HG03439 (cell line): ENCODE results near the gene DUSP16.
"Not testable (repeated sequence)": the region's sequence is repeated elsewhere in the genome, so short reads cannot be mapped to it uniquely, and the experiment has no call there.

ENCODE experiments used
- ATAC-seq: cut with Tn5 transposase; IDR thresholded peaks from one replicate; pipeline ENCODE4 v1.9.1; 2021; ENCODE audit warnings: mild to moderate bottlenecking, moderate library complexity; ENCODE audit not compliant: unreplicated experiment

Gene DUSP16

GRCh38 chr12:12473223-12473622 lies 89.4 kb downstream of the DUSP16 start:
- no peak for ATAC-seq

DNA sequence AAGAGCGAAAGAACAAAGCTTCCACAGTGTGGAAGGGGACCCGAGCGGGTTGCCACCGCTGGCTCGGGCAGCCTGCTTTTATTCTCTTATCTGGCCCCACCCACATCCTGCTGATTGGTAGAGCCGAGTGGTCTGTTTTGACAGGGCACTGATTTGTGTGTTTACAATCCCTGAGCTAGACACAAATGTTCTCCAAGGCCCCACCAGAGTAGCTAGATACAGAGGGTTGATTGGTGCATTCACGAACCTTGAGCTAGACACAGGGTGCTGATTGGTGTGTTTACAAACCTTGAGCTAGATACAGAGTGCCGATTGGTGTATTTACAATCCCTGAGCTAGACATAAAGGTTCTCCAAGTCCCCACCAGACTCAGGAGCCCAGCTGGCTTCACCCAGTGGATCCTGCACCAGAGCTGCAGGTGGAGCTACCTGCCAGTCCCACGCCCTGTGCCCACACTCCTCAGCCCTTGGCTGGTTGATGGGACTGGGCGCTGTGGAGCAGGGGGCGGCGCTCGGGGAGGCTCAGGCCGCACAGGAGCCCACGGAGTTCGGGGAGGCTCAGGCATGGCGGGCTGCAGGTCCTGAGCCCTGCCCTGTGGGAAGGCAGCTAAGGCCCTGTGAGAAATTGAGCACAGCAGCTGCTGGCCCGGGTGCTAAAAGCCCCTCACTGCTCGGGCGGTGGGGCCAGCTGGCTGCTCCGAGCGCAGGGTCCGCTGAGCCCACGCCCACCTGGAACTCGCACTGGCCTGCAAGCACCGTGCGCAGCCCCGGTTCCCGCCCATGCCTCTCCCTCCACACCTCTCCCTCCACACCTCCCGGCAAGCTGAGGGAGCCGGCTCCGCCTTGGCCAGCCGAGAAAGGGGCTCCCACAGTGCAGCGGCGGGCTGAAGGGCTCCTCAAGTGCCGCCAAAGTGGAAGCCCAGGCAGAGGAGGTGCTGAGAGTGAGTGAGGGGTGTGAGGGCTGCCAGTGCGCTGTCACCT lies 90.4 kb downstream of the DUSP16 start:
- ATAC-seq = not testable (repeated sequence)

GRCh38 chr12:12470751-12471306 lies 91.8 kb downstream of the DUSP16 start:
- ATAC-seq = no peak

DNA sequence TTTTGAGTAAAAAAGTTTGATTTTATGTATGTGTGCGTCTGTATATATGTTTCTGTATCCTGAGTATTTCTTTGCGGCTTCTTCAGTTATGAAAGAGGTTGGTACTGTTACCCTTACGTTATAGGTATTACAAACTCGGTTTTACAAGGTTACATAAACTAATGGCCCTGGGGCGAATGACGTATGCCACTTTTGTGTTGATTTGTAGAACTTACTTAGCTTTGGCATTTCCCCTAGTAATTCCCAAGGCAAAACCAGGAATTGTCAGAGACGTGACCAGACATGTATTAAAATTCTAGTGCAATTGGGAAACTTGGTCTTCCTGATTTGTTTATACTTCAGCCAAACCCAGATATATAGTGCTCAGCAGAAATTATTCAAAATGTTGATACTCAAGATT lies 93.3 kb downstream of the DUSP16 start:
- ATAC-seq = no peak

- ATAC-seq = no peak
Observed at GRCh38 chr12:12468575-12468974, 94.1 kb downstream of the DUSP16 start.

DNA sequence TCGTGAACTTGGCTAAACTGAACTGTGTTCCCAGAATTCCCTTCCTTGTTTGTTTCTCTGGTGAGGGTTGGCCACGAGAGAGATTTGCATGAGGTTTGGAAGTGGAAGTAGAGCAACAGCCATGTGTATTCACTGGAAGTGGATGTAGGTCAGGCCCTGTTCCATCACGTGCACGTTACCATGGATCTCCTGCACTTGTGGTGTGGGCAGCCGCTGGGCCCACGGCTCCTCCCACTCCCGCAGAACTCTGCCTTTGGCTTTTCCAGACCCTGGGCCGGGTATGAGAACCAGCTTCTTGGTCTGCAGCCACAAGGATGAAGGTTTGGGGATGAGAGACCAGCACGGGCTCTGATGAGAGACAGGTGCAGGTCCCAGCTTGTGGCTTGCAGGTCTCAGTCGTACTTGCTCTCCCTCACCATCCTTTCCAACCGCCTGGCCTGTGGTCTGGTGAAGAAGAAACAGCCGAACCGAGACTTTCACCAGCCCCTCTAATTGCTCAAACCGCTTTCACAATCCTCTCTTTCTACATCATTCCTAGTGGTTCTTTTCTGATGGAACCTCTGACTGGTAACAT lies 94.9 kb downstream of the DUSP16 start:
- ATAC-seq = no peak

GRCh38 chr12:12467264-12467663 lies 95.4 kb downstream of the DUSP16 start:
- ATAC-seq = no peak

DNA sequence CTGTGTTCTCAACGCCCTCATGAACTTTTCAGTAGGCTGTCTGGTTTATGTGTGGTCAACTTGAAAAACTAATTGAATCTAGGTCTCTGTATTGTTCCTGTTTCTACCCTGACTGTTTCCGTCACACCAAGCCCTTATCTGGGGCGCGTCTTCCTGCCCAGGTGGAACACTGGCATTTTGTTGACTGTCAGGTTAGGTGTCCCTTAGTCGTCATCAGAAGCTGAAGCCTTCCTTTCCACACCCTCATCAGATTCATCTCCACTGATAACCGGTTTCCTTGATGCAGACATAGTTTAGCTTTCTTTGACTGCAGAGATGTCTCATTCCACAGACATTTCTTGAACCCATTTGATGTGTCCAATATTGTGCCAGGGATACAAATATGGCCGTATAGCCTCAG lies 96.5 kb downstream of the DUSP16 start:
- no peak for ATAC-seq

DNA sequence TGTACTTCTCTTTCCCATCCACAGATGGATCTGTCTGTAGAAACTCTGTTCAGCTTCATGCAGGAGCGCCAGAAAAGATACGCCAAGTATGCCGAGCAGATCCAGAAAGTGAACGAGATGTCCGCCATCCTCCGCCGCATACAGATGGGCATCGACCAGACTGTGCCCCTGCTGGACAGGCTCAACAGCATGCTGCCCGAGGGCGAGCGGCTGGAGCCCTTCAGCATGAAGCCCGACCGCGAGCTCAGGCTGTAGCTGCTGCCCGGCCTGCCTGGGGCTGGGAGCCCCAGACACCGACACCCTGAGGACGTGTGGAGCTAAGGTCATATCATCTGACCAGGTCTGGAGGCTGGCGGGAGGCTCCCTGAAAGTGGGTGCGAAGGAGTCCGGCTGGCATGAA lies 97.1 kb downstream of the DUSP16 start:
- ATAC-seq = no peak

DNA sequence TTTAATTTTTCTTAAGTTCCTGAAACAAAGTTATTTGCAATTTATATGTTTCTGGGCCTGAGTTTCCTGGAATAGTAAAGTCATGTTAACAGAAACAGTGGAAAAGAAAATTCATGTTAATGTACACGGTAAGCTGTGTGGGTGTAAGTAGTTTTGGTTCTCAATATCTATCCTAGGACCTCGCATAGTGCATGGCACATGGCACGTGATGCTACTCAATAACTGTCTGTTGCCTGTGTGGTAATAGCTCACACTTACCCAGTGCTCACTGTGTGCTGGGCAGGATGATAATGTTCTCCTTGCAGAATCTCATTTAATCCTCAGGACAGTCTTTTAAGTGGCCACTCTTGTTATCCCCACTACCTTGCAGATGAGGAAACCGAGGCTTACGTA lies 100.7 kb downstream of the DUSP16 start:
- no peak for ATAC-seq

GRCh38 chr12:12460935-12461922 lies 101.4 kb downstream of the DUSP16 start:
- ATAC-seq = no peak

GRCh38 chr12:12456637-12457036 lies 106.0 kb downstream of the DUSP16 start:
- ATAC-seq = no peak

DNA sequence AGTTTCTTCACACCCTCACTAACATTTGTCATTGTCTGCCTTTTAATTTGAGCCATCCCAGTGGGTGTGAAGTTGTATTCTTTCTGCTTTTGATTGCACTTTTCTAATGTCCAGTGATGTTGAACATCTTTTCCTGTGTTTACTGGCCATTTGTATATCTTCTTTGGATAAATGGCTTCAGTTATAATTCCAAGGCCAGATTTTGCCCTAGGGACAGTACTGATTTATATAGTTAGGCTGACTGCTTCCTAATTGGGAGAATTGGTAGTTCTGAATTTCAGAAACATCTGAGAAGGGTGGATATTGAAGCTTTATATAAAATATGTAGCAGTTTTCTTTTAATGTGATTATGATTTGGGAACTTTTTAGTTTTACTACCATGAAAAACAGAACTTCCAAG lies 108.3 kb downstream of the DUSP16 start:
- ATAC-seq = no peak

DNA sequence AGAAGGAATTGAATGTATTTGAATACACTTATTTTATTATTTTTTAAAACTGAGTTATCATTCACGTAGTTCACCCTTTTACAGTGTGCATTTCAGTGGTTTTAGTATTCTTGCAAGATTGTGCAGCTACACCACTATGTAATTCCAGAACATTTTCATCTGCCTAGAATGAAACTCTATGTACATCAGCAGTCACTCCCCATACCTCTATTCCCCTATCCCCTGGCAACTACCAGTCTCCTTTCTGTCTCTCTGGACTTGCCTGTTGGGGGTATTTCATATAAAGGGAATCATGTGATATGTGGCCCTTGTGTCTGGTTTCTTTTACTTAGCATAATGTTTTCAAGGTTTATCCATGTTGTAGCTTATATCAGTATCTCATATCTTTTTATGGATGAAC lies 109.0 kb downstream of the DUSP16 start:
- no peak for ATAC-seq

DNA sequence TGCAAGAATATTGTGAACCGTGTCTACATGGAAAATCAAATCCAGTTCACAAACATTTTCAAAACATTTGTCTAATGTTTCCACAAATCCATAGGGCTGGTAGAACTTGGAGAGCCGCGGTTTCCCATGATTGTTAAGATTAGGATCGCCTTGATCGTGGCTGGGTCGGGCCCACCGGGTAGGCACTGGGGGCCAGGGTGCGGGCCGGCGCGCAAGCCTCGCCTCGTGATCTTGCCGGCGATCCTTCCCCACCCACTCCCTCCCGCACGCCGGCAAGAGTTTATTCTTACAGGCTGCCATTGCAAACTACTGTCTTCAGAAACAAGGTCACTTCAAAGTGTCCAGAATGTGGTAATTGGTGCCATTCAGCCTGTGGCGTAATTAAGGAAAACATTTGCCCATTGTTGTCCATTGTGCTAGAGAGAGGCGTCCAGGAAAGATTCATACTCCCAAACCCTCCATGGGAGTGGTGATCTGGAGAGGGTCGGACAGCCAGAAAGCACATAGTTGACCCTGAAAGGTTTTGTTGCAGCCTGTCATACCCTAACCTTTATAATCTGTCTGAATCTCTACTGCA lies 110.2 kb downstream of the DUSP16 start:
- ATAC-seq = no peak

- ATAC-seq = no peak
Observed at GRCh38 chr12:12451098-12451497, 111.6 kb downstream of the DUSP16 start.

- no peak for ATAC-seq
Observed at GRCh38 chr12:12450043-12450471, 112.6 kb downstream of the DUSP16 start.

GRCh38 chr12:12449533-12450025 lies 113.1 kb downstream of the DUSP16 start:
- ATAC-seq = no peak

- no peak for ATAC-seq
Observed at GRCh38 chr12:12447837-12448236, 114.8 kb downstream of the DUSP16 start.

DNA sequence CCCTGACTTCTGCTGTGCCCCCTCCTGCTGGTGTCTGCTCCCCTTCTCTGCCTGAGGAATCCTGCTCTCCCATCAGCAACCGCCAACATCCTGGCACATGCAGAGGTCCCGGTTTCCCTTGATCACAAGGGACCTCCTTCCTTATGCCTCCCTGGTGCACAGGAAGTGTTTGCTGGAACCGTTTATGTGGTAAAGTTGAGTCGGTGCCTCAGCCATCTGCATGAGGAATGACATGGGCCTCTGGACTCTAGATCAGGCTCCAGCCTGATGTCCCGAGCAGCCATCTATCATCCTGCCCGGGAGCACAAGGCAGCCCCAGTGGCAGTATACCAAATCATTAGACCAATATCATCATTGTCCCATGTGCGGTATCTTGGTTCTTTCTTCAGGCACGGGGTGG lies 115.4 kb downstream of the DUSP16 start:
- no peak for ATAC-seq
